ENCODE results near the gene MAGEB16.

MAGEB16 gene

GRCh38 chrX:35798042-35798441 lies at the start of gene MAGEB16:
Gene MAGEB16, plus strand, starts transcription at chrX:35798342. Its CDS starts 3,855 bp downstream, at chrX:35802197.
- no peak for DNase-seq

- DNase-seq = no peak
Measured at GRCh38 chrX:35773958-35774564, 24.1 kb upstream of the MAGEB16 start.

GRCh38 chrX:35785075-35785474 lies 13.1 kb upstream of the MAGEB16 start:
- no peak for DNase-seq

- DNase-seq = no peak
Measured at GRCh38 chrX:35786271-35786670, 11.9 kb upstream of the MAGEB16 start.

- DNase-seq = no peak
Measured at GRCh38 chrX:35787867-35788266, 10.3 kb upstream of the MAGEB16 start.

GRCh38 chrX:35800474-35800873 lies 2.3 kb downstream of the MAGEB16 start:
- no peak for DNase-seq

- no peak for DNase-seq
Measured at GRCh38 chrX:35809781-35810180, 11.6 kb downstream of the MAGEB16 start.

GRCh38 chrX:35819241-35819640 lies 21.1 kb downstream of the MAGEB16 start:
- no peak for DNase-seq

GRCh38 chrX:35826503-35826902 lies 28.4 kb downstream of the MAGEB16 start:
- no peak for DNase-seq

GRCh38 chrX:35829501-35829900 lies 31.4 kb downstream of the MAGEB16 start:
- no peak for DNase-seq

- DNase-seq = no peak
Measured at GRCh38 chrX:35841872-35842271, 43.7 kb downstream of the MAGEB16 start.

GRCh38 chrX:35842674-35843073 lies 44.5 kb downstream of the MAGEB16 start:
- DNase-seq = no peak

- DNase-seq = no peak
Measured at GRCh38 chrX:35847736-35848135, 49.6 kb downstream of the MAGEB16 start.
